OCI-LY1 (cell line): ENCODE data around the gene CMTM8.

Experiments used
- H2AFZ ChIP-seq: fragments of 200-600 bp; sonication (generic), shearing (Covaris generic); 2 replicates; pipeline ENCODE4 v1.6.0; 2014; ENCODE audit warnings: antibody characterized with exemption, mild to moderate bottlenecking, low read length
- H3F3A ChIP-seq: fragments of 200-600 bp; sonication (generic), shearing (Covaris generic); 2 replicates; pipeline ENCODE4 v1.6.0; 2014; ENCODE audit warnings: mild to moderate bottlenecking, antibody characterized with exemption, low read length, moderate library complexity; ENCODE audit not compliant: insufficient read depth
- H3K27ac ChIP-seq: fragments of 200-600 bp; sonication (generic); 2 replicates; pipeline ENCODE4 v1.5.1; 2014; ENCODE audit warnings: low read length, mixed run types, mild to moderate bottlenecking, low read depth; ENCODE audit not compliant: poor library complexity, severe bottlenecking
- H3K27me3 ChIP-seq: fragments of 200-600 bp; sonication (generic); 2 replicates; pipeline ENCODE4 v1.6.0; 2014; ENCODE audit warnings: antibody characterized with exemption, mild to moderate bottlenecking, low read length, moderate library complexity; ENCODE audit not compliant: insufficient read depth
- H3K36me3 ChIP-seq: fragments of 200-600 bp; sonication (generic); 2 replicates; pipeline ENCODE4 v1.6.1; 2014; ENCODE audit warnings: mild to moderate bottlenecking, antibody characterized with exemption, low read length, moderate library complexity, mixed read lengths; ENCODE audit not compliant: insufficient read depth
- H3K4me1 ChIP-seq: fragments of 200-600 bp; sonication (generic); 2 replicates; pipeline ENCODE4 v1.5.1; 2014; ENCODE audit warnings: mild to moderate bottlenecking, low read length, moderate library complexity; ENCODE audit not compliant: insufficient read depth, severe bottlenecking
- H3K4me2 ChIP-seq: fragments of 200-600 bp; sonication (generic), shearing (Covaris generic); 2 replicates; pipeline ENCODE4 v1.6.1; 2014; ENCODE audit warnings: low read length
- H3K4me3 ChIP-seq: fragments of 200-600 bp; sonication (generic); 2 replicates; pipeline ENCODE4 v1.5.1; 2014; ENCODE audit warnings: low read length, low read depth, mild to moderate bottlenecking, mixed read lengths; ENCODE audit not compliant: poor library complexity, severe bottlenecking
- H3K79me2 ChIP-seq: fragments of 200-600 bp; shearing (Covaris generic); 2 replicates; pipeline ENCODE4 v1.6.1; 2016; ENCODE audit warnings: mixed run types, low read length, mixed read lengths; ENCODE audit not compliant: insufficient read depth
- H3K9ac ChIP-seq: fragments of 200-600 bp; sonication (generic), shearing (Covaris generic); 2 replicates; pipeline ENCODE4 v1.6.1; 2014; ENCODE audit warnings: mild to moderate bottlenecking, low read length, mixed read lengths
- H3K9me2 ChIP-seq: fragments of 200-600 bp; sonication (generic), shearing (Covaris generic); 2 replicates; pipeline ENCODE4 v1.6.1; 2014; ENCODE audit warnings: low read depth, mild to moderate bottlenecking, low read length, mixed read lengths
- H3K9me3 ChIP-seq: fragments of 200-600 bp; shearing (Covaris generic); 2 replicates; pipeline ENCODE4 v1.6.1; 2014; ENCODE audit warnings: low read length, mixed read lengths
- H4K20me1 ChIP-seq: fragments of 200-600 bp; sonication (generic), shearing (Covaris generic); 2 replicates; pipeline ENCODE4 v1.6.0; 2016; ENCODE audit warnings: mild to moderate bottlenecking, low read length; ENCODE audit not compliant: insufficient read depth
- CTCF ChIP-seq: fragments of 200-600 bp; sonication (generic), shearing (Covaris generic); IDR thresholded peaks from 2 replicates; pipeline ENCODE4 v1.5.1; 2017; ENCODE audit warnings: mild to moderate bottlenecking, antibody characterized with exemption, low read length, moderate library complexity, mixed read lengths
- EZH2 ChIP-seq: fragments of 200-600 bp; sonication (generic), shearing (Covaris generic); IDR thresholded peaks from 2 replicates; pipeline ENCODE4 v1.8.0; 2017; ENCODE audit warnings: borderline replicate concordance, mixed run types, mild to moderate bottlenecking, antibody characterized with exemption, low read length, moderate library complexity, mixed read lengths

The CMTM8 gene

DNA sequence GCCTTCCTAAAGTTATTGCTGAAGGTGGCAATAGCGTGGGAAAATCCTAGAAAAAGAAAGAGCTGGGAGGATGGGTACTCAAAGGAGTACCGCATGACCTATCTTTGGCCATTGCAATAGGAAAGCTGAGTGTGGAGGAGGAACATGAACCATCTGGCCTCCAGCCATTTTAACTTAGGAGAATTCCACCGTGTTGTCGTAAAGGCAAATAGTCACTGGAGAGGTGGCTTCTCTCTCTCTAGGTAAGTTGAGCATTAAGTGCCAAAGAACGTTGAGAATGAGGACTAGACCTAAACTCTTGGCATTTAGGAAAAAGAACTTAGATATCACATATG is 137.1 kb downstream of the CMTM8 start:
- no peak for TF ChIP-seq EZH2
- TF ChIP-seq CTCF = no peak
- H3K9me2 ChIP-seq = no peaks in the 10 kb centered on the region
- H3F3A ChIP-seq = no peaks in the 10 kb centered on the region

DNA sequence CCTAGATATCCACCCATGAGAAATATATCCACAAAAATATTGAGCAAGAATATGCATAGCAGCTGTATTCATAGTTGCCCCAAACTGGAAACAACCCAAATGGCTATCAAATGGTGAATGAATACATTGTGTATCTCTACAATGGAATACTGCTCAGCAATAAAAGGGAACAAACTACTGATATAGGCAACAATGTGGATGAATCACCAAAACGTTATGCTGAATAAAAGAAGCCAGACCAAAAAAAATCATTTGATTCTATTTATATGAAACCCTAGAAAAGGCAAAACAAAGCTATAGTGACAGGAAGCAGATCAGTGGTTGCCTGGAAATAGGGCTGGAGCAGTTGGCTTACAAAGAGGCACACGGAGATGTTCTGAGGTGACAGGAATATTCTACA is 137.6 kb downstream of the CMTM8 start:
- H3K4me2 ChIP-seq = no peak overlapping the region
- no peaks in the 10 kb centered on the region for H3F3A ChIP-seq
- H3K4me1 ChIP-seq = peaks cover 48% of the 10 kb centered on the region
- H3K27ac ChIP-seq = no peak overlapping the region
- no peak overlapping the region for H2AFZ ChIP-seq
- no peaks in the 10 kb centered on the region for H3K79me2 ChIP-seq
- no peak for TF ChIP-seq CTCF
- H3K36me3 ChIP-seq = no peaks in the 10 kb centered on the region
- no peaks in the 10 kb centered on the region for H3K27me3 ChIP-seq
- no peaks in the 10 kb centered on the region for H3K9me3 ChIP-seq
- no peak overlapping the region for H3K9ac ChIP-seq
- no peak overlapping the region for H3K4me3 ChIP-seq
- no peaks in the 10 kb centered on the region for H3K9me2 ChIP-seq
- H4K20me1 ChIP-seq = no peaks in the 10 kb centered on the region

More for the DNA sequence above, 137.1 kb downstream of the CMTM8 start:
- Histone ChIP-seq H4K20me1 (no peaks in the 10 kb centered on the region), H3K4me1 (peaks cover 53% of the 10 kb centered on the region), H3K9ac (no peak overlapping the region), H3K36me3 (no peaks in the 10 kb centered on the region), H3K9me3 (no peaks in the 10 kb centered on the region), H3K27me3 (no peaks in the 10 kb centered on the region), H3K4me2 (no peak overlapping the region), H2AFZ (no peak overlapping the region), H3K79me2 (no peaks in the 10 kb centered on the region), H3K4me3 (no peak overlapping the region), H3K27ac (no peak overlapping the region)

GRCh38 chr3:32379831-32380500 is 141.5 kb downstream of the CMTM8 start:
- H3K4me3 ChIP-seq = no peak overlapping the region
- no peaks in the 10 kb centered on the region for H3K9me3 ChIP-seq
- no peaks in the 10 kb centered on the region for H3F3A ChIP-seq
- no peaks in the 10 kb centered on the region for H3K9me2 ChIP-seq
- no peaks in the 10 kb centered on the region for H3K36me3 ChIP-seq
- H3K79me2 ChIP-seq = no peaks in the 10 kb centered on the region
- no peak overlapping the region for H3K9ac ChIP-seq
- H3K27ac ChIP-seq = no peak overlapping the region
- H3K4me2 ChIP-seq = no peak overlapping the region
- H3K4me1 ChIP-seq = peaks cover 15% of the 10 kb centered on the region
- no peaks in the 10 kb centered on the region for H4K20me1 ChIP-seq
- no peak for TF ChIP-seq CTCF
- no peaks in the 10 kb centered on the region for H3K27me3 ChIP-seq
- H2AFZ ChIP-seq = no peak overlapping the region
